Ishikawa (cell line): ENCODE data around the gene IL17RD.

Experiments
- EGR1 ChIP-seq: IDR thresholded peaks from 2 replicates; pipeline ENCODE4 v1.6.1; 2012
- EP300 ChIP-seq: IDR thresholded peaks from 2 replicates; pipeline ENCODE4 v1.6.1; 2012; ENCODE audit warnings: borderline replicate concordance
- NFIC ChIP-seq: IDR thresholded peaks from 2 replicates; pipeline ENCODE4 v1.6.1; 2012
- RAD21 ChIP-seq: IDR thresholded peaks from 2 replicates; pipeline ENCODE4 v1.6.1; 2012; ENCODE audit warnings: low read depth
- TEAD4 ChIP-seq: IDR thresholded peaks from 2 replicates; pipeline ENCODE4 v1.6.1; 2012
- YY1 ChIP-seq: IDR thresholded peaks from 2 replicates; pipeline ENCODE4 v1.6.1; 2012; ENCODE audit warnings: low read depth
- TF ChIP-seq, protein P1 (sequence below): IDR thresholded peaks from 2 replicates; pipeline ENCODE4 v1.6.1; 2012; ENCODE audit warnings: low read depth, mild to moderate bottlenecking

DNA sequence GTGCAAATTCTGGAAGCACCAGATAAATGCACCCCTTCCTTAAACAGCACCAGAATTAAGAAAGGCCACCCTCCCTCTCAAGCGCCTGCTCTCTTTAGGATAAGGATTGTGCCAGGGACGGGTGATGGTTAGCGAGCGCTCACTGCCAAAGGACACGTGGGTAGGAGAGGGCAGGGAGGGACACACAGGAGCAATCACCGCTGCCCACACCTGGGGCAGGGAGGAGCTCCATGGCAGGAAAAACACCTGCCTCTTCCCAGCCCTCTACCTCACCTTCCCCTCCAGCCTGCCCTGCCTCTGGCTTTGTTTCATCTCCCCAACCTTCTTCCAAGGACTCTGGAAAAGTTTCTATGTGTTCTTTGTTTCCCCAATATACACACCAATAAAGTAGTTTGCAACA, 112.0 kb downstream of the IL17RD start:
- TF ChIP-seq EGR1 (no peak), NFIC (no peak), TEAD4 (no peak), EP300 (no peak), RAD21 (no peak), YY1 (no peak)
- TF ChIP-seq, protein P1, sequence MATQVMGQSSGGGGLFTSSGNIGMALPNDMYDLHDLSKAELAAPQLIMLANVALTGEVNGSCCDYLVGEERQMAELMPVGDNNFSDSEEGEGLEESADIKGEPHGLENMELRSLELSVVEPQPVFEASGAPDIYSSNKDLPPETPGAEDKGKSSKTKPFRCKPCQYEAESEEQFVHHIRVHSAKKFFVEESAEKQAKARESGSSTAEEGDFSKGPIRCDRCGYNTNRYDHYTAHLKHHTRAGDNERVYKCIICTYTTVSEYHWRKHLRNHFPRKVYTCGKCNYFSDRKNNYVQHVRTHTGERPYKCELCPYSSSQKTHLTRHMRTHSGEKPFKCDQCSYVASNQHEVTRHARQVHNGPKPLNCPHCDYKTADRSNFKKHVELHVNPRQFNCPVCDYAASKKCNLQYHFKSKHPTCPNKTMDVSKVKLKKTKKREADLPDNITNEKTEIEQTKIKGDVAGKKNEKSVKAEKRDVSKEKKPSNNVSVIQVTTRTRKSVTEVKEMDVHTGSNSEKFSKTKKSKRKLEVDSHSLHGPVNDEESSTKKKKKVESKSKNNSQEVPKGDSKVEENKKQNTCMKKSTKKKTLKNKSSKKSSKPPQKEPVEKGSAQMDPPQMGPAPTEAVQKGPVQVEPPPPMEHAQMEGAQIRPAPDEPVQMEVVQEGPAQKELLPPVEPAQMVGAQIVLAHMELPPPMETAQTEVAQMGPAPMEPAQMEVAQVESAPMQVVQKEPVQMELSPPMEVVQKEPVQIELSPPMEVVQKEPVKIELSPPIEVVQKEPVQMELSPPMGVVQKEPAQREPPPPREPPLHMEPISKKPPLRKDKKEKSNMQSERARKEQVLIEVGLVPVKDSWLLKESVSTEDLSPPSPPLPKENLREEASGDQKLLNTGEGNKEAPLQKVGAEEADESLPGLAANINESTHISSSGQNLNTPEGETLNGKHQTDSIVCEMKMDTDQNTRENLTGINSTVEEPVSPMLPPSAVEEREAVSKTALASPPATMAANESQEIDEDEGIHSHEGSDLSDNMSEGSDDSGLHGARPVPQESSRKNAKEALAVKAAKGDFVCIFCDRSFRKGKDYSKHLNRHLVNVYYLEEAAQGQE, result no peak
